Fibroblast of lung (primary cell): ENCODE results near the gene ELK3.

ENCODE experiments used
- EZH2 ChIP-seq: IDR thresholded peaks from 2 replicates; pipeline ENCODE4 v1.5.1; 2012; ENCODE audit warnings: low read length, control low read depth, mild to moderate bottlenecking; ENCODE audit errors: missing control alignments
- TF ChIP-seq, protein P1 (sequence below), 2 donors: IDR thresholded peaks in 1 of 2; conservative IDR thresholded peaks in 1 of 2; 1 replicate in 1 of 2; 2 replicates in 1 of 2; pipeline ENCODE4 v1.5.1; 2011 to 2012; ENCODE audit warnings: low read length in 2 of 2, control low read depth in 1 of 2, inconsistent platforms in 1 of 2, low read depth in 1 of 2, mild to moderate bottlenecking in 1 of 2

DNA sequence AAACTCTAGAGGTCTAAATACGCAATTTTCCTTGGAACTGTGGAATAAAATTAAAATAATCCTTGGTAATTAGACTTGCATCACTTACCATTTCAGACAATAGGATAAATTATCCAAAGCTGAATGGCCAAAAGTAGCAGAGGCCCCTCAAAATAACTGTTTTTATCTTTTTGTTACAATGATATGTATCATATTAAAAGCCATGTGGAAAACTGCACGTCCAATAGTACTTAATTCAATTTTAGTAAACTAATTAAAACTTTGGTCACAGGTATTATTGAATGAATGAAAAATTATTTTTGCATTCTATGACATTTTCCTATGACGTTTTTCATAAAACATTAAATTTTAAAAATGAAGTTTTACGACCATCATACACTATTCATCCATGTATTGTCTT lies 107.6 kb downstream of the ELK3 start:
- TF ChIP-seq, protein P1, sequence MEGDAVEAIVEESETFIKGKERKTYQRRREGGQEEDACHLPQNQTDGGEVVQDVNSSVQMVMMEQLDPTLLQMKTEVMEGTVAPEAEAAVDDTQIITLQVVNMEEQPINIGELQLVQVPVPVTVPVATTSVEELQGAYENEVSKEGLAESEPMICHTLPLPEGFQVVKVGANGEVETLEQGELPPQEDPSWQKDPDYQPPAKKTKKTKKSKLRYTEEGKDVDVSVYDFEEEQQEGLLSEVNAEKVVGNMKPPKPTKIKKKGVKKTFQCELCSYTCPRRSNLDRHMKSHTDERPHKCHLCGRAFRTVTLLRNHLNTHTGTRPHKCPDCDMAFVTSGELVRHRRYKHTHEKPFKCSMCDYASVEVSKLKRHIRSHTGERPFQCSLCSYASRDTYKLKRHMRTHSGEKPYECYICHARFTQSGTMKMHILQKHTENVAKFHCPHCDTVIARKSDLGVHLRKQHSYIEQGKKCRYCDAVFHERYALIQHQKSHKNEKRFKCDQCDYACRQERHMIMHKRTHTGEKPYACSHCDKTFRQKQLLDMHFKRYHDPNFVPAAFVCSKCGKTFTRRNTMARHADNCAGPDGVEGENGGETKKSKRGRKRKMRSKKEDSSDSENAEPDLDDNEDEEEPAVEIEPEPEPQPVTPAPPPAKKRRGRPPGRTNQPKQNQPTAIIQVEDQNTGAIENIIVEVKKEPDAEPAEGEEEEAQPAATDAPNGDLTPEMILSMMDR (conservative IDR thresholded peaks at IDR 0.05 in 1 of 2, IDR thresholded peaks at IDR 0.05 in 1 of 2; ENCODE audit: low read depth in 1 of 2, low read length in 2 of 2), result no peak
- no peak for TF ChIP-seq EZH2
